AG10803 (cell line): ENCODE data around the gene FOXR2.

ENCODE experiments used
- DNase-seq: peaks from one replicate; pipeline ENCODE4 v3.0.0; 2010; ENCODE audit warnings: low read depth
- H3K4me3 ChIP-seq: 2 replicates; pipeline ENCODE4 v1.5.1; 2011; ENCODE audit warnings: mild to moderate bottlenecking, low read length, control low read depth
- CTCF ChIP-seq: conservative IDR thresholded peaks from 2 replicates; pipeline ENCODE4 v1.5.1; 2011; ENCODE audit warnings: mild to moderate bottlenecking, low read length, control low read depth, inconsistent platforms

FOXR2 gene

GRCh38 chrX:55623100-55623499 lies at the start of gene FOXR2:
Gene FOXR2 (plus strand): TSS chrX:55623400. CDS start chrX:55623712, 312 bp downstream.
- H3K4me3 ChIP-seq, result no peak within 1 kb of the TSS
- TF ChIP-seq CTCF, result no peak
- no peak for DNase-seq

GRCh38 chrX:55579115-55579514 lies 44.1 kb upstream of the FOXR2 start:
- H3K4me3 ChIP-seq, result no peak overlapping the region
- no peak for DNase-seq
- TF ChIP-seq CTCF, result no peak

GRCh38 chrX:55582447-55582846 lies 40.8 kb upstream of the FOXR2 start:
- no peak for DNase-seq
- TF ChIP-seq CTCF, result no peak

GRCh38 chrX:55593296-55593695 lies 29.9 kb upstream of the FOXR2 start:
- TF ChIP-seq CTCF, result no peak
- no peak overlapping the region for H3K4me3 ChIP-seq

More at GRCh38 chrX:55582447-55582846, 40.8 kb upstream of the FOXR2 start:
- no peak overlapping the region for H3K4me3 ChIP-seq

GRCh38 chrX:55593756-55594257 lies 29.4 kb upstream of the FOXR2 start:
- no peak overlapping the region for H3K4me3 ChIP-seq
- no peak for DNase-seq
- TF ChIP-seq CTCF, result no peak

More at GRCh38 chrX:55593296-55593695, 29.9 kb upstream of the FOXR2 start:
- no peak for DNase-seq

- DNase-seq, result no peak
- no peak overlapping the region for H3K4me3 ChIP-seq
- TF ChIP-seq CTCF, result no peak
These were observed 24.9 kb upstream of the FOXR2 start for GRCh38 chrX:55598333-55598732.

GRCh38 chrX:55619547-55619946 lies 3.7 kb upstream of the FOXR2 start:
- no peak for DNase-seq

More at GRCh38 chrX:55619547-55619946, 3.7 kb upstream of the FOXR2 start:
- no peak for TF ChIP-seq CTCF
- no peak overlapping the region for H3K4me3 ChIP-seq
